SU-DHL-6 (cell line): ENCODE measurements around the gene PTGES3L.

ENCODE experiments used
- H2AFZ ChIP-seq: fragments of 200-600 bp; sonication (generic); 2 replicates; pipeline ENCODE4 v1.6.1; 2014; ENCODE audit warnings: low read depth, mild to moderate bottlenecking, moderate library complexity, mixed read lengths, antibody characterized with exemption, low read length; ENCODE audit not compliant: severe bottlenecking
- H3F3A ChIP-seq: fragments of 200-600 bp; shearing (Covaris generic); 2 replicates; pipeline ENCODE4 v1.6.0; 2016; ENCODE audit warnings: antibody characterized with exemption, mild to moderate bottlenecking; ENCODE audit not compliant: insufficient read depth
- H3K27ac ChIP-seq: fragments of 200-600 bp; sonication (generic); 2 replicates; pipeline ENCODE4 v1.5.1; 2016; ENCODE audit warnings: low read depth, mild to moderate bottlenecking, low read length, moderate library complexity, mixed read lengths
- H3K27me3 ChIP-seq: fragments of 200-600 bp; sonication (generic), shearing (Covaris generic); 2 replicates; pipeline ENCODE4 v1.6.0; 2014; ENCODE audit warnings: mild to moderate bottlenecking, low read length
- H3K36me3 ChIP-seq: fragments of 200-600 bp; sonication (generic); 2 replicates; pipeline ENCODE4 v1.6.1; 2014; ENCODE audit warnings: mild to moderate bottlenecking, low read length, mixed read lengths
- H3K4me2 ChIP-seq: fragments of 300-600, 200-600 bp; shearing (Covaris generic), sonication (generic); 2 replicates; pipeline ENCODE4 v1.6.0; 2014; ENCODE audit warnings: low read length, low read depth, mild to moderate bottlenecking; ENCODE audit not compliant: poor library complexity, severe bottlenecking
- H3K4me3 ChIP-seq: fragments of 200-600 bp; sonication (generic); 2 replicates; pipeline ENCODE4 v1.5.1; 2014; ENCODE audit warnings: antibody characterized with exemption, low read length, mild to moderate bottlenecking, mixed read lengths; ENCODE audit not compliant: insufficient read depth, poor library complexity, severe bottlenecking
- H3K79me2 ChIP-seq: fragments of 200-600 bp; sonication (generic); 2 replicates; pipeline ENCODE4 v1.6.1; 2014; ENCODE audit warnings: mild to moderate bottlenecking, low read length, moderate library complexity; ENCODE audit not compliant: insufficient read depth
- H3K9ac ChIP-seq: fragments of 200-600 bp; sonication (generic); 2 replicates; pipeline ENCODE4 v1.7.0; 2014; ENCODE audit warnings: mild to moderate bottlenecking, low read length
- H3K9me2 ChIP-seq: fragments of 200-600 bp; sonication (generic); replicated peaks from 2 replicates; pipeline ENCODE4 v1.6.1; 2014; ENCODE audit warnings: low read length; ENCODE audit not compliant: insufficient read depth
- H3K9me3 ChIP-seq: fragments of 200-600 bp; sonication (generic); 2 replicates; pipeline ENCODE4 v1.6.1; 2014; ENCODE audit warnings: low read length, mixed read lengths; ENCODE audit not compliant: insufficient read depth
- H4K20me1 ChIP-seq: fragments of 200-600 bp; sonication (generic); 2 replicates; pipeline ENCODE4 v1.6.1; 2014; ENCODE audit warnings: low read depth, mild to moderate bottlenecking, antibody characterized with exemption, low read length, moderate library complexity, mixed read lengths
- CTCF ChIP-seq: fragments of 200-600 bp; sonication (generic); IDR thresholded peaks from one replicate; pipeline ENCODE4 v1.5.1; 2017; ENCODE audit warnings: antibody characterized with exemption, mild to moderate bottlenecking, low read length, moderate library complexity; ENCODE audit not compliant: insufficient read depth, poor library complexity, severe bottlenecking
- EZH2phosphoT487 ChIP-seq: fragments of 200-600 bp; sonication (generic), shearing (Covaris generic); conservative IDR thresholded peaks from 2 replicates; pipeline ENCODE4 v1.6.1; 2018; ENCODE audit warnings: mild to moderate bottlenecking, antibody characterized with exemption, low read length, moderate library complexity, mixed read lengths

PTGES3L gene

GRCh38 chr17:42979511-42980273 is at the start of gene PTGES3L:
TSS of gene PTGES3L (minus strand) at chr17:42980080. CDS start at chr17:42980053, 27 bp downstream.
- H2AFZ ChIP-seq: peak within 1 kb of the TSS; percentile 67
- H3K9me2 ChIP-seq: no peaks in the 10 kb centered on the region
- H3F3A ChIP-seq: peaks cover 6% of the 10 kb centered on the region; the same call in 1 of the 2 replicates
- peak within 1 kb of the TSS; percentile 77 for H3K27ac ChIP-seq
- no peak for TF ChIP-seq EZH2phosphoT487
- no peak for TF ChIP-seq CTCF
- peak within 1 kb of the TSS; percentile 85 for H3K9ac ChIP-seq
- H3K4me3 ChIP-seq: peak within 1 kb of the TSS; percentile 67
- peak within 1 kb of the TSS; percentile 87 for H3K4me2 ChIP-seq
- no peaks in the 10 kb centered on the region for H3K27me3 ChIP-seq
- H3K79me2 ChIP-seq: peaks cover 16% of the 10 kb centered on the region; the same call in 1 of the 2 replicates
- no peaks in the 10 kb centered on the region for H3K36me3 ChIP-seq
- no peaks in the 10 kb centered on the region for H4K20me1 ChIP-seq
- H3K9me3 ChIP-seq: no peaks in the 10 kb centered on the region

GRCh38 chr17:43028221-43028861 is 48.5 kb upstream of the PTGES3L start:
- H3K9me2 ChIP-seq: no peaks in the 10 kb centered on the region
- no peak overlapping the region for H3K4me2 ChIP-seq
- H4K20me1 ChIP-seq: no peaks in the 10 kb centered on the region
- no peak overlapping the region for H3K4me3 ChIP-seq
- no peaks in the 10 kb centered on the region; the same call in 1 of the 2 replicates for H3F3A ChIP-seq
- H3K27me3 ChIP-seq: no peaks in the 10 kb centered on the region
- TF ChIP-seq EZH2phosphoT487: no peak
- no peak for TF ChIP-seq CTCF
- no peak overlapping the region for H2AFZ ChIP-seq
- H3K9ac ChIP-seq: no peak overlapping the region
- no peaks in the 10 kb centered on the region for H3K9me3 ChIP-seq
- no peak overlapping the region for H3K27ac ChIP-seq
- H3K79me2 ChIP-seq: no peaks in the 10 kb centered on the region
- H3K36me3 ChIP-seq: no peaks in the 10 kb centered on the region

- no peak overlapping the region for H3K4me3 ChIP-seq
- no peaks in the 10 kb centered on the region for H3K27me3 ChIP-seq
- H3K79me2 ChIP-seq: no peaks in the 10 kb centered on the region
- H3K9me2 ChIP-seq: no peaks in the 10 kb centered on the region
- H3F3A ChIP-seq: no peaks in the 10 kb centered on the region; the same call in 1 of the 2 replicates
- no peak overlapping the region for H3K9ac ChIP-seq
- no peak overlapping the region for H2AFZ ChIP-seq
- no peaks in the 10 kb centered on the region for H3K36me3 ChIP-seq
- no peaks in the 10 kb centered on the region for H4K20me1 ChIP-seq
- no peak overlapping the region for H3K27ac ChIP-seq
- TF ChIP-seq EZH2phosphoT487 (no peak), CTCF (no peak)
- no peak overlapping the region for H3K4me2 ChIP-seq
- H3K9me3 ChIP-seq: no peaks in the 10 kb centered on the region
These were observed 47.5 kb upstream of the PTGES3L start for GRCh38 chr17:43027091-43028032.
